Stomach smooth muscle (tissue), 2 donors: ENCODE data around the gene TRAPPC2.

ENCODE experiments used
- H3K27ac ChIP-seq: one replicate; pipeline ENCODE4 v1.7.0; 2013; ENCODE audit warnings: mild to moderate bottlenecking, low read length, inconsistent platforms
- H3K27me3 ChIP-seq, 2 donors: one replicate each; pipeline ENCODE4 v1.7.0; 2013; ENCODE audit warnings: low read length in 2 of 2; ENCODE audit not compliant: insufficient read depth in 2 of 2, control insufficient read depth in 1 of 2
- H3K36me3 ChIP-seq, 2 donors: one replicate each; pipeline ENCODE4 v1.7.0; 2013; ENCODE audit warnings: low read length in 2 of 2; ENCODE audit not compliant: control insufficient read depth in 2 of 2, insufficient read depth in 2 of 2
- H3K4me1 ChIP-seq: one replicate; pipeline ENCODE4 v1.7.0; 2013; ENCODE audit warnings: low read length; ENCODE audit not compliant: control insufficient read depth, insufficient read depth
- H3K4me3 ChIP-seq, 2 donors: one replicate each; pipeline ENCODE4 v1.7.0; 2013; ENCODE audit warnings: low read length in 2 of 2
- H3K9ac ChIP-seq, 2 donors: one replicate each; pipeline ENCODE4 v1.7.0; 2013; ENCODE audit warnings: low read length in 2 of 2, mild to moderate bottlenecking in 1 of 2
- H3K9me3 ChIP-seq, 2 donors: one replicate each; pipeline ENCODE4 v1.7.0; 2013; ENCODE audit warnings: low read length in 2 of 2; ENCODE audit not compliant: control insufficient read depth in 2 of 2
- donor health status: healthy.
- donor health status: Pancreatic carcinoma.

The TRAPPC2 gene

GRCh38 chrX:13734278-13735172 is at the start of gene TRAPPC2, which contains the start of gene OFD1:
TRAPPC2 (minus strand) TSS chrX:13734620; CDS start chrX:13719963, 14,657 bp downstream.
OFD1 (plus strand) TSS chrX:13734748; CDS start chrX:13735072, 324 bp downstream.
- H3K36me3 ChIP-seq = no peaks in the 10 kb centered on the region
- peak within 1 kb of the TSS; percentile 83 for H3K27ac ChIP-seq
- H3K27me3 ChIP-seq = no peaks in the 10 kb centered on the region
- H3K4me1 ChIP-seq = peaks cover 4% of the 10 kb centered on the region
- H3K4me3 ChIP-seq = peak within 1 kb of the TSS; percentile 86 to 88
- H3K9ac ChIP-seq = peak within 1 kb of the TSS; percentile 93 to 95
- H3K9me3 ChIP-seq = no peaks in the 10 kb centered on the region

- Histone ChIP-seq H3K9me3 (no peaks in the 10 kb centered on the region), H3K4me1 (no peaks in the 10 kb centered on the region), H3K36me3 (no peaks in the 10 kb centered on the region), H3K9ac (no peak overlapping the region), H3K27me3 (peaks cover 0 to 16% of the 10 kb centered on the region in 2 donors), H3K27ac (no peak overlapping the region), H3K4me3 (no peak overlapping the region)
Observed at GRCh38 chrX:13780868-13781427, 46.5 kb upstream of the TRAPPC2 start.

DNA sequence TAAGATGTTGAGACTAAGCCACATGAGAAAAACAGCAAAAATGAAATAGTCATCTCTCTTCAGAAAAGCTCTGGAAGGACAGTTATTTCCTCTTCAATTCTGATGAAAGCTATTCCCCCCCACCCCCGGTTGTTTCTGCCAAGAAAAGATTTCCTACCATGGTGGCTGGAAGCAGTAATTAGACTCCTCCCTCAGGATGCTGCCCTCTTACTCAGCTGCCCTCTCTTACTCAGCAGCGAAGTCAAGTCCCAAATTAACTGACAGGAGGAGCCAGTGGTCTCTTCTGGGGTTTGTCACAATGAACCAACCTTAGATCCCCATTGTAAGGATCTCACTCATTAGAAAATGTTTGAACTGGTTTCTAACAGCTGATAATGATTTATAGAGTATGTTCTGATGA is 44.5 kb upstream of the TRAPPC2 start:
- Histone ChIP-seq H3K9ac (no peak overlapping the region), H3K4me1 (no peaks in the 10 kb centered on the region), H3K36me3 (peaks cover 0 to 6% of the 10 kb centered on the region in 2 donors), H3K4me3 (no peak overlapping the region), H3K9me3 (no peaks in the 10 kb centered on the region), H3K27ac (no peak overlapping the region), H3K27me3 (peaks cover 0 to 11% of the 10 kb centered on the region in 2 donors)

DNA sequence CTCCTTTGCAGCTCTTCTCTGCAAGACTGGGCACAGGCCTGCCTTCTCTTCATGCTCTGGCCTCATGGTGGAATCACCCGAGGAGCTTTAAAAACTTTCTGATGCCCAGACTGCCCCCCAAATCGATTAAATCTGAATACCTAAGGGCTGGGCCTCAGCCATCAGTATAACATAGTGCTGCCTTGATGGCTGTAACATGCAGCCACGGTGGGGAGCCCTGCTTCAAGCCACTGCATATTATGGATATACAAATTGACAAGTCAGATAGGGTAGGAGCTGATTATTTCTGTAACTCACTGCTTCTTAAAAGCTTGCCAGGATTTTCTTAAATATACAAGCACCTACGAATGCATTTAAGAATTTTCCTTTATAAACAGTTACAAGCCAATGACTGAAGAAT is 42.0 kb upstream of the TRAPPC2 start:
- H3K4me3 ChIP-seq = no peak overlapping the region
- no peaks in the 10 kb centered on the region for H3K4me1 ChIP-seq
- H3K9me3 ChIP-seq = no peaks in the 10 kb centered on the region
- H3K27me3 ChIP-seq = peaks cover 0 to 2% of the 10 kb centered on the region in 2 donors
- no peak overlapping the region for H3K27ac ChIP-seq
- H3K36me3 ChIP-seq = peaks cover 0 to 6% of the 10 kb centered on the region in 2 donors
- no peak overlapping the region for H3K9ac ChIP-seq

DNA sequence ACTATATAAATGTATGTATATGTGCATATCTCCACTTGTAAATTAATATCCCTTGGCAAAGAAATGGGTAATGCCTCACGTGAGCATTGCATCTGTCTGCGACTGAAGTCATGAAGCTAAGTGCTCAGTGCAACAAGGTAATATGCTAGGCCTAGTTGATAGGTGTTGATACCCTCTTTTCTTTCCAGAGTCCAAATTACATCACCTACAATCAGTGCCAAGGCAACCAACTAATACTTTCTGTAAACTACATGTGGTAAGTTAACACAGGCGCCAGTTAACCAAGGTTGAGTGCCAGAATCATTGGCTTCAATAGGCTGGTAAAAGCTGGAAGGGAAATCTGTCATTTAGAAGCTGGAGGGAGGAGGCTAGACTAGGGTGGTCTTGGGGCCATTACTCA is 41.4 kb upstream of the TRAPPC2 start:
- no peak overlapping the region for H3K4me3 ChIP-seq
- H3K9me3 ChIP-seq = no peaks in the 10 kb centered on the region
- H3K9ac ChIP-seq = no peak overlapping the region
- no peak overlapping the region for H3K27ac ChIP-seq
- no peaks in the 10 kb centered on the region for H3K4me1 ChIP-seq
- peaks cover 0 to 2% of the 10 kb centered on the region in 2 donors for H3K27me3 ChIP-seq
- H3K36me3 ChIP-seq = peaks cover 0 to 6% of the 10 kb centered on the region in 2 donors

- H3K27me3 ChIP-seq = no peaks in the 10 kb centered on the region
- no peak overlapping the region for H3K27ac ChIP-seq
- H3K4me1 ChIP-seq = no peaks in the 10 kb centered on the region
- no peaks in the 10 kb centered on the region for H3K9me3 ChIP-seq
- H3K36me3 ChIP-seq = peaks cover 0 to 6% of the 10 kb centered on the region in 2 donors
- H3K9ac ChIP-seq = no peak overlapping the region
- H3K4me3 ChIP-seq = no peak overlapping the region
Observed at GRCh38 chrX:13774696-13775095, 40.3 kb upstream of the TRAPPC2 start.

- no peak overlapping the region for H3K9ac ChIP-seq
- H3K4me3 ChIP-seq = no peak overlapping the region
- H3K36me3 ChIP-seq = peaks cover 6 to 19% of the 10 kb centered on the region in 2 donors
- no peaks in the 10 kb centered on the region for H3K27me3 ChIP-seq
- no peak overlapping the region for H3K27ac ChIP-seq
- H3K9me3 ChIP-seq = no peaks in the 10 kb centered on the region
- H3K4me1 ChIP-seq = no peaks in the 10 kb centered on the region
Observed at GRCh38 chrX:13770013-13770535, 35.7 kb upstream of the TRAPPC2 start.

GRCh38 chrX:13768939-13769338 is 34.5 kb upstream of the TRAPPC2 start:
- no peak overlapping the region for H3K9ac ChIP-seq
- no peaks in the 10 kb centered on the region for H3K4me1 ChIP-seq
- H3K27me3 ChIP-seq = no peaks in the 10 kb centered on the region
- no peak overlapping the region for H3K4me3 ChIP-seq
- H3K27ac ChIP-seq = no peak overlapping the region
- no peaks in the 10 kb centered on the region for H3K9me3 ChIP-seq
- peaks cover under 1 to 19% of the 10 kb centered on the region in 2 donors for H3K36me3 ChIP-seq

- no peaks in the 10 kb centered on the region for H3K4me1 ChIP-seq
- no peaks in the 10 kb centered on the region for H3K27me3 ChIP-seq
- H3K27ac ChIP-seq = no peak overlapping the region
- H3K9ac ChIP-seq = no peak overlapping the region
- H3K9me3 ChIP-seq = no peaks in the 10 kb centered on the region
- H3K4me3 ChIP-seq = no peak overlapping the region
- H3K36me3 ChIP-seq = peaks cover 8 to 30% of the 10 kb centered on the region in 2 donors
Observed at GRCh38 chrX:13764765-13765164, 30.3 kb upstream of the TRAPPC2 start.

DNA sequence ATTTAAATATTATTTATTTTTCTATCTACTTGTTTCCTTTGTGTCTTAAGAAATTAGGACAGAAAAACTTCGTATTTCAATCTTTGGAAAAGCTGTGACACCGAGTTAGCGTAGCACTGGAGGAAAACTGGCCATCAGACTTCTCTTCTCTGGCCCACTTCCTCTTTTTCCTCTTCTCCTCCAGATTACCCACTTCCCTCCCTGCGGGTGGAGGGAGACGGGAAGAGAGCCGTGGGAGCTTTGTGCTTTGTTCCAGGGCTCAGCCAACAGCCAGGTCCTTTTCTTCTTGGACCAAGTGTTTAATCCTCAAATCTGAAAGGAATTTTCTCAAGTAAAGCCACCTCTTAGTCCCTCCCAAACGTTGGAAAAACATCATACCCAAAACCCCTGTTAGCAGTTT is 29.9 kb upstream of the TRAPPC2 start:
- Histone ChIP-seq H3K27ac (no peak overlapping the region), H3K9me3 (no peaks in the 10 kb centered on the region), H3K4me3 (no peak overlapping the region), H3K4me1 (no peaks in the 10 kb centered on the region), H3K27me3 (no peaks in the 10 kb centered on the region), H3K36me3 (peaks cover 8 to 28% of the 10 kb centered on the region in 2 donors), H3K9ac (no peak overlapping the region)
